Neural cell (in vitro differentiated cells): ENCODE results near the gene GNG3. TPM values are rescaled to one million over a fixed set of nuclear protein-coding genes. Genes with fewer than 3 reads are reported as not detected.

Experiments
- H2AFZ ChIP-seq: fragments of 200-600, 300-800 bp; sonication (generic), shearing (Covaris generic); 2 replicates; pipeline ENCODE4 v1.6.0; 2014; ENCODE audit warnings: low read depth, mild to moderate bottlenecking, antibody characterized with exemption, low read length, moderate library complexity
- H3F3A ChIP-seq: fragments of 200-600 bp; shearing (Covaris generic); 2 replicates; pipeline ENCODE4 v1.6.1; 2016; ENCODE audit warnings: mild to moderate bottlenecking, moderate library complexity, mixed read lengths, antibody characterized with exemption, low read length; ENCODE audit not compliant: insufficient read depth, poor library complexity, severe bottlenecking
- H3K27ac ChIP-seq: fragments of 200-600, 300-800 bp; sonication (generic), shearing (Covaris generic); 2 replicates; pipeline ENCODE4 v1.5.1; 2014; ENCODE audit warnings: mild to moderate bottlenecking, low read length, moderate library complexity
- H3K27me3 ChIP-seq: fragments of 300-800, 200-600 bp; sonication (generic), shearing (Covaris generic); 2 replicates; pipeline ENCODE4 v1.6.0; 2014; ENCODE audit warnings: mild to moderate bottlenecking, low read depth, low read length, moderate library complexity; ENCODE audit not compliant: insufficient read depth
- H3K36me3 ChIP-seq: fragments of 300-800, 200-600 bp; sonication (generic), shearing (Covaris generic); 2 replicates; pipeline ENCODE4 v1.5.1; 2014; ENCODE audit warnings: mild to moderate bottlenecking, antibody characterized with exemption, low read length, moderate library complexity; ENCODE audit not compliant: insufficient read depth
- H3K4me2 ChIP-seq: fragments of 300-800, 200-600 bp; sonication (generic), shearing (Covaris generic); 2 replicates; pipeline ENCODE4 v1.6.0; 2014; ENCODE audit warnings: mild to moderate bottlenecking, low read length
- H3K4me3 ChIP-seq: fragments of 300-800, 200-600 bp; sonication (generic), shearing (Covaris generic); 2 replicates; pipeline ENCODE4 v1.5.1; 2014; ENCODE audit warnings: mild to moderate bottlenecking, low read length, moderate library complexity
- H3K79me2 ChIP-seq: fragments of 200-600 bp; shearing (Covaris generic); replicated peaks from 2 replicates; pipeline ENCODE4 v1.6.0; 2014; ENCODE audit warnings: mild to moderate bottlenecking, low read length, moderate library complexity; ENCODE audit not compliant: insufficient read depth
- H3K9ac ChIP-seq: fragments of 300-800, 200-600 bp; sonication (generic), shearing (Covaris generic); 2 replicates; pipeline ENCODE4 v1.6.1; 2016; ENCODE audit warnings: mild to moderate bottlenecking, low read length, mixed read lengths
- H3K9me2 ChIP-seq: fragments of 200-600 bp; shearing (Covaris generic); 2 replicates; pipeline ENCODE4 v1.6.1; 2016; ENCODE audit warnings: mild to moderate bottlenecking, low read length, mixed read lengths; ENCODE audit not compliant: insufficient read depth
- H3K9me3 ChIP-seq: fragments of 200-600, 300-800 bp; sonication (generic), shearing (Covaris generic); 2 replicates; pipeline ENCODE4 v1.6.1; 2016; ENCODE audit warnings: mild to moderate bottlenecking, mixed run types, low read length, moderate library complexity, mixed read lengths
- H4K20me1 ChIP-seq: fragments of 200-600 bp; shearing (Covaris generic); 2 replicates; pipeline ENCODE4 v1.6.1; 2016; ENCODE audit warnings: mild to moderate bottlenecking, mixed run types; ENCODE audit not compliant: insufficient read depth
- EZH2 ChIP-seq: fragments of 200-600, 300-800 bp; shearing (Covaris generic), sonication (generic); IDR thresholded peaks from 2 replicates; pipeline ENCODE4 v1.6.1; 2014; ENCODE audit warnings: antibody characterized with exemption, low read length, borderline replicate concordance, mild to moderate bottlenecking; ENCODE audit not compliant: insufficient read depth, poor library complexity, severe bottlenecking
- MXI1 ChIP-seq: fragments of 450-650 bp; conservative IDR thresholded peaks from 2 replicates; pipeline ENCODE4 v1.6.1; 2014; ENCODE audit warnings: antibody characterized with exemption, mild to moderate bottlenecking; ENCODE audit not compliant: poor library complexity, severe bottlenecking
- RAD21 ChIP-seq: fragments of 450-650 bp; conservative IDR thresholded peaks from 2 replicates; pipeline ENCODE4 v1.6.1; 2014; ENCODE audit warnings: antibody characterized with exemption, mild to moderate bottlenecking, moderate library complexity
- TAF1 ChIP-seq: IDR thresholded peaks from 2 replicates; pipeline ENCODE4 v1.6.1; 2012; ENCODE audit warnings: low read depth
- polyA plus RNA-seq: library from polyadenylated mRNA; depleted of rRNA; stranded (reverse); fragments of >200 nt; gene quantifications from 2 replicates; pipeline ENCODE4 v1.2.3, GENCODE V29; 2014
- TF ChIP-seq, protein P1 (sequence below): fragments of 450-650 bp; IDR thresholded peaks from 2 replicates; pipeline ENCODE4 v1.5.1; 2014; ENCODE audit warnings: antibody characterized with exemption, mild to moderate bottlenecking, moderate library complexity; ENCODE audit not compliant: poor library complexity, severe bottlenecking
- TF ChIP-seq, protein P2 (sequence below): IDR thresholded peaks from 2 replicates; pipeline ENCODE4 v1.6.1; 2012; ENCODE audit warnings: borderline replicate concordance

Gene GNG3
- polyA plus RNA-seq, 1 donor from 2014 or later: 121 TPM

GRCh38 chr11:62666259-62666926, 41.1 kb upstream of the GNG3 start:
- H4K20me1 ChIP-seq: no peaks in the 10 kb centered on the region
- peak overlapping the region; percentile 96 for H3K9ac ChIP-seq
- no peaks in the 10 kb centered on the region for H3K27me3 ChIP-seq
- peak overlapping the region; percentile 95 for H3K4me3 ChIP-seq
- H3K4me2 ChIP-seq: peak overlapping the region; percentile 78
- H3F3A ChIP-seq: no peaks in the 10 kb centered on the region
- H3K36me3 ChIP-seq: no peaks in the 10 kb centered on the region
- TF ChIP-seq TAF1: no peak
- TF ChIP-seq, protein P1, sequence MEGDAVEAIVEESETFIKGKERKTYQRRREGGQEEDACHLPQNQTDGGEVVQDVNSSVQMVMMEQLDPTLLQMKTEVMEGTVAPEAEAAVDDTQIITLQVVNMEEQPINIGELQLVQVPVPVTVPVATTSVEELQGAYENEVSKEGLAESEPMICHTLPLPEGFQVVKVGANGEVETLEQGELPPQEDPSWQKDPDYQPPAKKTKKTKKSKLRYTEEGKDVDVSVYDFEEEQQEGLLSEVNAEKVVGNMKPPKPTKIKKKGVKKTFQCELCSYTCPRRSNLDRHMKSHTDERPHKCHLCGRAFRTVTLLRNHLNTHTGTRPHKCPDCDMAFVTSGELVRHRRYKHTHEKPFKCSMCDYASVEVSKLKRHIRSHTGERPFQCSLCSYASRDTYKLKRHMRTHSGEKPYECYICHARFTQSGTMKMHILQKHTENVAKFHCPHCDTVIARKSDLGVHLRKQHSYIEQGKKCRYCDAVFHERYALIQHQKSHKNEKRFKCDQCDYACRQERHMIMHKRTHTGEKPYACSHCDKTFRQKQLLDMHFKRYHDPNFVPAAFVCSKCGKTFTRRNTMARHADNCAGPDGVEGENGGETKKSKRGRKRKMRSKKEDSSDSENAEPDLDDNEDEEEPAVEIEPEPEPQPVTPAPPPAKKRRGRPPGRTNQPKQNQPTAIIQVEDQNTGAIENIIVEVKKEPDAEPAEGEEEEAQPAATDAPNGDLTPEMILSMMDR: no peak
- no peak overlapping the region for H2AFZ ChIP-seq
- H3K79me2 ChIP-seq: peaks cover 10% of the 10 kb centered on the region
- peak overlapping the region; percentile 95 for H3K27ac ChIP-seq
- no peaks in the 10 kb centered on the region for H3K9me3 ChIP-seq
- H3K9me2 ChIP-seq: no peaks in the 10 kb centered on the region

- Histone ChIP-seq H3K27me3 (no peaks in the 10 kb centered on the region), H3K9me3 (no peaks in the 10 kb centered on the region), H3K79me2 (peaks cover 10% of the 10 kb centered on the region), H3K9me2 (no peaks in the 10 kb centered on the region), H3K27ac (no peak overlapping the region), H3K36me3 (no peaks in the 10 kb centered on the region), H4K20me1 (no peaks in the 10 kb centered on the region), H3K4me2 (no peak overlapping the region), H3F3A (no peaks in the 10 kb centered on the region), H3K4me3 (no peak overlapping the region), H2AFZ (no peak overlapping the region), H3K9ac (no peak overlapping the region)
- TF ChIP-seq MXI1 (no peak), RAD21 (no peak), TAF1 (no peak), EZH2 (no peak)
- TF ChIP-seq, protein P1: no peak
- TF ChIP-seq, protein P2, sequence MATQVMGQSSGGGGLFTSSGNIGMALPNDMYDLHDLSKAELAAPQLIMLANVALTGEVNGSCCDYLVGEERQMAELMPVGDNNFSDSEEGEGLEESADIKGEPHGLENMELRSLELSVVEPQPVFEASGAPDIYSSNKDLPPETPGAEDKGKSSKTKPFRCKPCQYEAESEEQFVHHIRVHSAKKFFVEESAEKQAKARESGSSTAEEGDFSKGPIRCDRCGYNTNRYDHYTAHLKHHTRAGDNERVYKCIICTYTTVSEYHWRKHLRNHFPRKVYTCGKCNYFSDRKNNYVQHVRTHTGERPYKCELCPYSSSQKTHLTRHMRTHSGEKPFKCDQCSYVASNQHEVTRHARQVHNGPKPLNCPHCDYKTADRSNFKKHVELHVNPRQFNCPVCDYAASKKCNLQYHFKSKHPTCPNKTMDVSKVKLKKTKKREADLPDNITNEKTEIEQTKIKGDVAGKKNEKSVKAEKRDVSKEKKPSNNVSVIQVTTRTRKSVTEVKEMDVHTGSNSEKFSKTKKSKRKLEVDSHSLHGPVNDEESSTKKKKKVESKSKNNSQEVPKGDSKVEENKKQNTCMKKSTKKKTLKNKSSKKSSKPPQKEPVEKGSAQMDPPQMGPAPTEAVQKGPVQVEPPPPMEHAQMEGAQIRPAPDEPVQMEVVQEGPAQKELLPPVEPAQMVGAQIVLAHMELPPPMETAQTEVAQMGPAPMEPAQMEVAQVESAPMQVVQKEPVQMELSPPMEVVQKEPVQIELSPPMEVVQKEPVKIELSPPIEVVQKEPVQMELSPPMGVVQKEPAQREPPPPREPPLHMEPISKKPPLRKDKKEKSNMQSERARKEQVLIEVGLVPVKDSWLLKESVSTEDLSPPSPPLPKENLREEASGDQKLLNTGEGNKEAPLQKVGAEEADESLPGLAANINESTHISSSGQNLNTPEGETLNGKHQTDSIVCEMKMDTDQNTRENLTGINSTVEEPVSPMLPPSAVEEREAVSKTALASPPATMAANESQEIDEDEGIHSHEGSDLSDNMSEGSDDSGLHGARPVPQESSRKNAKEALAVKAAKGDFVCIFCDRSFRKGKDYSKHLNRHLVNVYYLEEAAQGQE: no peak
Measured at GRCh38 chr11:62667460-62667859, 40.0 kb upstream of the GNG3 start.
